ENCODE results near the gene PLSCR3. TPM values are rescaled to one million over a fixed set of nuclear protein-coding genes. Genes with fewer than 3 reads are reported as not detected.
"Not testable (repeated sequence)": the region's sequence is repeated elsewhere in the genome, so short reads cannot be mapped to it uniquely, and the experiment has no call there.

Gene PLSCR3
- total RNA-seq, 4 donors from 2014 or later, result 16.8 to 38.1 (median 17.7) TPM

GRCh38 chr17:7367083-7367482 is 27.2 kb downstream of the PLSCR3 start:
- 94% methylated on average over 6 of the region's 8 CpGs; no CpG with 5 or more reads in 1 of the 2 donors for WGBS, 2 donors (ENCODE audit: low coverage in 1 of 2)

DNA sequence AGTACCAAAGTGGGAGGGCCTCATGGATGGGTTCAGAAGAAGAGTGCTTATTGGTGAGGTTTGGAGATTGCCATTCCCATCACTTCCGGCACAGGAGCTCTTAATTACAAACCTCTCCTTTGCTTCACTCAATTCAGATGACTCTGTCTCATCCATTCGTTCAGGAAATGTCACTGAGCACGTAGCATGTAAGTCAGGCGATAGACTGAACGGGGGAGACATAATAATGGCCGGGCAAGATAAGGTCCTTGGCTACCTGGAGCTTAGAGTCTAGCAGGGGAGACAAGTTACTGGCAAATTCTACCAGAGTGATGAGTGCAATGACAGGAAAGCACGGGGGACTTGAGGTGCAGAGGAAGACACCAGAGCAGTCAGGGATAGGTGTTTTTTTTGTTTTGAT is 28.4 kb downstream of the PLSCR3 start:
- H3K9me3 ChIP-seq, ATAC-seq, H3K27ac ChIP-seq, H3K36me3 ChIP-seq, H3K4me3 ChIP-seq, H3K4me1 ChIP-seq: not testable (repeated sequence)
- 87% methylated on average over 6 of the region's 7 CpGs; no CpG with 5 or more reads in 1 of the 2 donors for WGBS, 2 donors (ENCODE audit: low coverage in 1 of 2)
- peaks cover 14% of the 10 kb centered on the region for H3K27me3 ChIP-seq

More at GRCh38 chr17:7367083-7367482, 27.2 kb downstream of the PLSCR3 start:
- peaks cover 14% of the 10 kb centered on the region for H3K27me3 ChIP-seq
- no peaks in the 10 kb centered on the region for H3K4me1 ChIP-seq
- H3K36me3 ChIP-seq, result no peaks in the 10 kb centered on the region
- ATAC-seq, result no peak
- H3K9me3 ChIP-seq, result no peaks in the 10 kb centered on the region
- no peak for TF ChIP-seq POLR2AphosphoS5 (IDR thresholded peaks at IDR 0.05)
- TF ChIP-seq POLR2A (IDR thresholded peaks at IDR 0.05), result no peak
- TF ChIP-seq EP300 (IDR thresholded peaks at IDR 0.05), result no peak
- TF ChIP-seq CTCF (IDR thresholded peaks at IDR 0.05), result no peak
- H3K4me3 ChIP-seq, result no peak overlapping the region
- H3K27ac ChIP-seq, result no peak overlapping the region

DNA sequence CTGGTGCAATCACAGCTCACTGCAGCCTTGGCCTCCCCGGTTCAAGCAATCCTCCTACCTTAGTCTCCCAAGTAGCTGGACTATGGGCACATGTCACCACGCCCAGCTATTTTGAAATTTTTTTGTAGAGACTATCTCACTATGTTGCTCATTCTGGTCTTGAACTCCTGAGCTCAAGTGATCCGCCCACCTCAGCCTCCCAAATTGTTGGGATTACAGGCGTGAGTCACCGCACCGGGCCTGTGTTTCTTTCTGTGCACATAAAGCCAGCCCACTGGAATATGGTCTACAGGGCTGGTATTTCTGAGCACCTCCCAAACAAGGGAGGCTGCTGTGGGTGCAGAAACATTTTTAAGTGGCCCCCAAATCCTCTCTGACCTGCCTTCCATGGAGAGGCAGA is 31.0 kb downstream of the PLSCR3 start:
- Histone ChIP-seq H3K27me3 (no peaks in the 10 kb centered on the region), H3K4me3 (no peak overlapping the region), H3K4me1 (no peaks in the 10 kb centered on the region), H3K36me3 (no peaks in the 10 kb centered on the region), H3K27ac (no peak overlapping the region), H3K9me3 (no peaks in the 10 kb centered on the region)
- ATAC-seq, result no peak
- WGBS, 2 donors (ENCODE audit: low coverage in 1 of 2), result 81 to 91% methylated on average over 4 to 6 of the region's 6 CpGs
- TF ChIP-seq POLR2AphosphoS5 (IDR thresholded peaks at IDR 0.05) (no peak), CTCF (IDR thresholded peaks at IDR 0.05) (no peak), EP300 (IDR thresholded peaks at IDR 0.05) (no peak), POLR2A (IDR thresholded peaks at IDR 0.05) (no peak)

- Histone ChIP-seq H3K4me1 (no peaks in the 10 kb centered on the region), H3K36me3 (no peaks in the 10 kb centered on the region), H3K9me3 (no peaks in the 10 kb centered on the region), H3K27me3 (no peaks in the 10 kb centered on the region), H3K4me3 (no peak overlapping the region), H3K27ac (no peak overlapping the region)
- no peak for ATAC-seq
- TF ChIP-seq POLR2AphosphoS5 (IDR thresholded peaks at IDR 0.05), result no peak
- TF ChIP-seq EP300 (IDR thresholded peaks at IDR 0.05), result no peak
- no peak for TF ChIP-seq POLR2A (IDR thresholded peaks at IDR 0.05)
- TF ChIP-seq CTCF (IDR thresholded peaks at IDR 0.05), result no peak
- 60 to 80% methylated on average over 1 to 3 of the region's 3 CpGs for WGBS, 2 donors (ENCODE audit: low coverage in 1 of 2)
These were observed 32.4 kb downstream of the PLSCR3 start for GRCh38 chr17:7361906-7362305.

DNA sequence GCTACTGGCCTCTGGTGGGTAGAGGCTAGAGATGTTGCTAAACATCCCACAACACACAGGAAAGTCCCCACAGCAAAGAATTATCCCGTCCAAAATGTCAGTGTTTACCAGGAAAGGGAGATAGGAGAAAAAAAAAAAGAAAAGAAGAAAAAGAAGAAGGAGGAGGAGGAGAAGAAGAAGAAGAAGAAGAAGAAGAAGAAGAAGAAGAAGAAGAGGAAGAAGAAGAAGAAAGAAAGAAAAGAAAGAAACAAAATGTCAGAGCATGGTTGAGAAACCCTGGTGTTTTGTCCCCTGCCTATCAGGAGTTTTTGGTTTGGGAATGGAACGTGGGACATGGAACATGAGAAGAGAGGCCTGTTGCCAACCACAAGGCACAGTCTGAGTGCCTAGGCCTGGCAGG is 36.9 kb downstream of the PLSCR3 start:
- peak overlapping the region in 3 of 4 donors; percentile 22 to 99 (median 45) for H3K27ac ChIP-seq
- 57 to 60% methylated on average over 1 to 2 of the region's 2 CpGs for WGBS, 2 donors (ENCODE audit: low coverage in 1 of 2)
- no peak for TF ChIP-seq POLR2A (IDR thresholded peaks at IDR 0.05)
- TF ChIP-seq POLR2AphosphoS5 (IDR thresholded peaks at IDR 0.05), result no peak
- no peak for TF ChIP-seq CTCF (IDR thresholded peaks at IDR 0.05)
- no peak for TF ChIP-seq EP300 (IDR thresholded peaks at IDR 0.05)

More for the DNA sequence above, 36.9 kb downstream of the PLSCR3 start:
- Histone ChIP-seq H3K27me3 (no peaks in the 10 kb centered on the region), H3K36me3 (no peaks in the 10 kb centered on the region), H3K4me3 (no peak overlapping the region), H3K9me3 (no peaks in the 10 kb centered on the region), H3K4me1 (peaks cover 0 to 42% (median 18%) of the 10 kb centered on the region in 3 donors)
- no peak for ATAC-seq

Measured in gastroesophageal sphincter (tissue), 4 donors.